Skin of body (tissue), 2 donors: Measurements from ENCODE around the gene DENR. TPM values are rescaled to one million over a fixed set of nuclear protein-coding genes. Genes with fewer than 3 reads are reported as not detected.
A peak's percentile ranks its signal among the peaks of the same experiment; 100 is the strongest.
"Not testable (repeated sequence)": the region's sequence is repeated elsewhere in the genome, so short reads cannot be mapped to it uniquely, and the experiment has no call there.

Experiments
- DNase-seq: peaks from one replicate; lab custom pipeline; 2025; lab: John Stamatoyannopoulos, UW
- total RNA-seq: library from RNA; depleted of rRNA; stranded (reverse); fragments of >200 nt; gene quantifications from one replicate; pipeline ENCODE4 v1.2.3, GENCODE V29; 2014

DENR gene
- 37.8 TPM for total RNA-seq

GRCh38 chr12:122752464-122753318 is at the start of gene DENR:
DENR (plus strand) TSS chr12:122752824; CDS start chr12:122753702, 878 bp downstream.
- DNase-seq, result peak; percentile 95

GRCh38 chr12:122702890-122703611 is 49.6 kb upstream of the DENR start, which contains the start of gene HCAR2:
HCAR2 (minus strand) TSS chr12:122703357; CDS start chr12:122703283, 74 bp downstream.
- not testable (repeated sequence) for DNase-seq

DNA sequence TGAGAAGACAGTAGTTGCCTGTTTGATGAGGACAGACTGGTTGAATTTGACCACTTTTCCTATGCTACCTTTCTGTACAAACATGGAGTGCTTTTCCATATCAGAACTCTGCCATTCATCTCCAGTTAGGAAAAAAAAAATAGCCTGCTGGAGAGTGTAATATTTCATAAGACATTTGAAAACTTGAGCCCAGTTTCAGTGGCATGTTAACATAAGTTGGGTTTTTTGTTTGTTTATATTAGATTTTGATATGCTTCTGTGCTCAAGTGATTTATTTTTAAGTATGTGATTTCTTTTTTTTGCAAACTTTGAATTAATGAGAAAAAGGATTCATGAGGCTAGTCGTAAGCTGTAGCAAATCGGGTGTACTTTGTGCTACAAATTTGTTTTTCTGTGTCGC is 48.8 kb upstream of the DENR start:
- not testable (repeated sequence) for DNase-seq

- not testable (repeated sequence) for DNase-seq
Observed at GRCh38 chr12:122709287-122709686, 43.3 kb upstream of the DENR start.

GRCh38 chr12:122710341-122710740 is 42.3 kb upstream of the DENR start:
- not testable (repeated sequence) for DNase-seq

DNA sequence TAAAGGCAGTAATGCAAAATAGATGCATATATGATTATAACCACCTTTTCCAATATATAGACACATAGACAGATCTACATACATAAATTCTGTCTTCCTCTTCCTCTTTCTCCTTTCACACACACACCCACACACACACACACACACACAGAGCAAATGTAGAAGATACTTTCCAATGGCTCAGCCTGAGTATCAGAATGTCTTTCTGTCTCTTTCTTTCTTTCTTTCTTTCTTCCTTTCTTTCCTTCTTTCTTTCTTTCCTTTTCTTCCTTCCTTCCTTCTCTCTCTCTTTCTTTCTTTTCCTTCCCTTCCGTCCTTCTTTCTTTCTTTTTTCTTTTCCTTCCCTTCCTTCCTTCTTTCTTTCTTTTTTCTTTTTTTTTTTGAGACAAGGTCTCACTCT is 41.4 kb upstream of the DENR start:
- DNase-seq, result not testable (repeated sequence)

DNA sequence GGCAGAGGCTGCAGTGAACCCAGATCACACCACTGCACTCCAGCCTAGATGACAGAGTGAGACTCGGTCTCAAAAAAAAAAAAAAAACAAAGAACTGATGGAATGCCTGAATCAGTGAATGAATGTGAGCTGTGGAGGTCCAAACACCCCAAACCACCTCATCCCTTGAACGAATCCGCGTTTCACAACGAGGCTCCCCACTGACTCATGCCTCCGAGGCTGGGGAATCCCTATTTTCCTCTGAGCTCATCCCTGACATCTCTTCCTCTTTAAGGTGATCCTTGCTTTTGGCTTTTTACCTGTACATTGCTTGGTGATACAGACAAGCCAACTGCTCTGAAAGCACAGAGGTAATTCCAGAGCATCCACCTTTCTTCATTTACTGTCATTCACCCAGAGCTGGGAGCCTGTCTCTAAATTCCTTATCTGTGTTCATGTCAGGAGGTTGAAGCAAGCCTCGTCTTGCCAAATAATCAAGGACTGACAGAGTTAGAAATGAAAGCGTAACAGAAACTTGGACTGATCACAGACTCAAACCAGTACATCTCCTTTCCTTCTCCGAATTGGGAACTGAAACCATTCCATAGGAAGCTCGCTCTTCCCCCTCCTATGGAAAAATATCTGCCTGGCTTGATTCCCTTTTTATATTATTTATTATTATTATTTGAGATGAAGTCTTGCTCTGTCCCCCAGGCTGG is 39.0 kb upstream of the DENR start:
- DNase-seq, result not testable (repeated sequence)

DNA sequence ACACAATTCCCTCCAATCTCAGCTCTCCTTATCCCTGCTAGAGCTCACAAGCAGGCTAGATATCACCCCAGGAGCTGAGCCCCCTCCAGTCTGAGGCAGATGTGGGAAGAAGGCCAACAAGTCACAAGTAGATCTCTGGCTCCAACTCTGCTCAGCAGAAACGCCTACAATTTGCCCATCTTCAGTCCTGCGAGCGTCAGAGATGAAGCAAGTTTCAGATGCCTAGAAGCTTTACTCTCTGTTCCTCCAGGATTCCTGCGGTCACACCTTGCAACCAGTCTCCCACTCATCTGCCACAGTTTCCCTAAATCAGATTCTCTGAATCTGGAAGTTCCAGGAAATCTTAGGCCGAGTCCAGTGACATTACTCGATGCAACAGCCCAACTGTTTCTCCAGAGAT is 37.4 kb upstream of the DENR start:
- DNase-seq, result not testable (repeated sequence)

DNA sequence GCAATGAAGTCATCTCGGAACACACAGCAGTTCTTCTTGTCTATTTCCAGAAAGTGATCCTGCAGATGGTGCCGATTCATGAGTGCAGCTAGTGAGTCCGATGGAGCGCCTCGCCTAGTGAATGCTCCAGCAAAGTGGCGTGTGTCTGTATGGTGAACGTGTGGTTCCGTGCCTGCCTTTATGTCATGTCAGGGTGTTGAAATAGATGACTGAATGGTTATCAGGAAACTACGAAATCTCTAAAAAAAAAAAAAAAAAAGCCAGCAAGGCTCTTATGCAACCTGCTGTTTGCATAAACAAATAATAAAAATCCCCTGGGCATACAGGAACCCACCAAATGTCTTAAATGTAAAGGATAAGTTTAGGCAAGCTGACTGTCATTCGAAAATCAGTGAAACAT is 36.0 kb upstream of the DENR start, which contains the start of gene HCAR3:
Gene HCAR3 (minus strand): TSS at position 154 of the 400 bp plus-strand sequence. CDS start 74 bp downstream, at position 80.
- not testable (repeated sequence) for DNase-seq

GRCh38 chr12:122721057-122721545 is 31.5 kb upstream of the DENR start:
- peak; percentile 14 for DNase-seq

- DNase-seq, result no peak
Observed at GRCh38 chr12:122722387-122722786, 30.2 kb upstream of the DENR start.

GRCh38 chr12:122724641-122725243 is 27.9 kb upstream of the DENR start:
- no peak for DNase-seq

- no peak for DNase-seq
Observed at GRCh38 chr12:122725452-122726079, 27.1 kb upstream of the DENR start.

DNA sequence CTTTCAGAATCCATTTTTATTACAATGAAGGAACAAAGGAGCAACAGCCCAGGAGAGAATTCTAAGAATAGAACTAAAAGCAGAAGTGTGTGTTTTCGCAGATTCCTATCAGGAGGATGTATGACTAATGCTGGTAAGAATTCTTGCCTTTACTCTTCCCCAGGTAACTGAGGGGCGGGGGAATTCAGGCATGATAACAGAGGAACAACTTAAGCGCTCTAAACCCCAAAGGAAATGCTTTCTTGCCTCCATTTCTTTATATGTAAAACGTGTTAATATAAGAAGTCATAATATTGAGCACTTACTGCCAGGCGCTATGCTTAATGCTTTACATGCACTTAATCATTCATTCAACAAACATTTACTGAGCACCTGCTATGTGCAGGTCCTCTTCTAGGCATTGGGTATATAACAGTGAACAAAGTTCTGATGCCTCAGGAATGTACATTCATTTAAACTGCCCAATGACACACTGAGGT is 26.5 kb upstream of the DENR start:
- DNase-seq, result no peak

DNA sequence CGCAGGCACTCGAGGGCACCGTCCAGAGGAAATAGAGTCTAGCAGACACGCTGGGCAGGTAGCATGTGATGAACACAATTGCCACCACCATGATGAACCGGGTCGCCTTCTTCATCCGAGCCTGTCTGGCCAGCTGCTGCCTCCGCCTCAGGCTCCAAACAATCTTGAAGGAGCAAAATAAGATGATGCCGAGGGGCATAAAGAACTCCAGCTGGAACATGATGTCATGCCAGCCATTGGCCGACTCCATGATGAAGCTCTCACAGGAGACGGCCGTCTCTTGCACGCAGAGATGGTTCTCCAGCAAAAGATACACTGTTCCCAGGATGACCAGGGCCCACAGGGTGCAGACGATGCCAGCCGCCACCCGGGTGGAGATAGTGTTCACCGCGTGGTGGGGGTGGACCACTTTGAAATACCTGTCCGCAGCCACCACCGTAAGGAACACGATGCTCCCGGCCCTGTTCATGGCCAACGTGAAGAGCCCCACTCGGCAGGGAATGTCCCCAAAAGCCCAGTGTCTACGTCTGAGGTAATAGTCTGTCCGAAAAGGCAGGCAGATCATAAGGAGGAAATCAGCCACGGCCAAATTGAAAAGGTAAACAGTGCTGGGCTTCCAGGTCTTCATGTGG is 22.9 kb upstream of the DENR start:
- no peak for DNase-seq

DNA sequence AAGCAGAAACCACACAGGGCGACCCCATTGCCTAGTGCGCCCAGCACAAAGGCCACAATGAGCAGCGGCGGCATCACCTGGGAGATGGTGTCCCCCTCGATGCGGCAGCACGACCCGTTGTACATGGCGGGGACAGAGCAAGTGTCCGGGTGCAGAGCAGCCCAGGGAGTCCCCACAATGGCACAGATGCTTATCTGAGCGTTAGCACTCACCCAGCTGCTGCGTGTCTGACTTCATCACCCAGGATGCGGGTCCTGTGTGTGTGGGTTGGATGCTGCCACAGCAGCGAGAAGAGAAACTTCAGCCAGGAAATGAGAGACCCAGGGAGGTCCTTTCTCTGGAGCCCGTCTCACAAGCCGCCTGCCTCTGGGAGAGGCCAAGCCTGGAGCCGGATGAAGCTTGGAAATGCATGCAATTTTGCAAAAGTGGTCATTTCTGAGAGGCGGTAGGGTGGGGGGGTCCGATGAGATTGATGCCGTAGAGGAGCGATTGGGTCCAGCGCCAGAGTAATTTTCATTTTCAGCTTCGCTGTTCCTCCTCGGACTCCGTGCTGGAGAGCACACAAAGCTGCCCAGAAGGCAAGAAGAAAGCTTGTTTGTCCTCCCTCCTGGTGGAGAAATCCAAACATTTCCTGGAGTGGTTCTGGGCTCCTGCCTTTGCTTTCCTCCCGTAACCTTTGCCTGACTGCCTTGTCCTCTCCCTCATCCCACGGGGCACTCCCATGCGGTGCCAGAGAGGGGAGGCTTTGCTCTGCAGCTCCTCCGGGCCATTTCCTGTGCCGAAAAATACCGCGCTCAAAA is 22.2 kb upstream of the DENR start, which contains the start of gene HCAR1:
Gene HCAR1 (minus strand): TSS at position 630 of the 800 bp plus-strand sequence. CDS start 505 bp downstream, at position 125.
- DNase-seq, result no peak

GRCh38 chr12:122732170-122732569 is 20.5 kb upstream of the DENR start:
- DNase-seq, result no peak

GRCh38 chr12:122732611-122733010 is 20.0 kb upstream of the DENR start:
- no peak for DNase-seq

DNA sequence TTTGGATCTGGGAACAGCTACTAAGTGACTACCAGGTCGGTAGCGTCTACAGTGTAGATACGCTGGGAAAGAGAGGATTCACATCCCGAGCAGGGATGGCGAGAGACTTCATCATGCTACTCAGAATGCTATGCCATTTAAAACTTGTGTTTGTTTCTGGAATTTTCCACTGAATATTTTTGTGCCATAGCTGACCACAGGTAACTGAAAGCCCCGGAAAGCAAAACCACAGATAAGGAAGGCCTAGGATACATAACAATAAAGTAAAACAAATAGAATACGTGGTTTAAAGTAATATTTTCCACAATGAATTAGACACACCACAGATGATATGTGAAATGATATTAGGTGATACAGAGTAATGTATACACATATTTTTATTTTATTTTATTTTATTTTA is 14.1 kb upstream of the DENR start:
- DNase-seq, result no peak
